RWPE2 (cell line): ENCODE measurements around the gene DEPDC5.
"Not testable (repeated sequence)": the region's sequence is repeated elsewhere in the genome, so short reads cannot be mapped to it uniquely, and the experiment has no call there.

ENCODE experiments used
- ATAC-seq: fragments of 200-7000 bp; cut with Tn5 transposase; 3 replicates; pipeline ENCODE4 v1.9.1; 2021; ENCODE audit warnings: low read depth
- DNase-seq: peaks from one replicate; pipeline ENCODE4 v3.0.0-alpha.2; 2020; ENCODE audit warnings: low spot score
- H3K27ac ChIP-seq: fragments of 450-650 bp; 2 replicates; pipeline ENCODE4 v1.5.1; 2017; ENCODE audit warnings: mild to moderate bottlenecking; ENCODE audit not compliant: poor library complexity, severe bottlenecking
- H3K27me3 ChIP-seq: fragments of 250-450 bp; sonication (Bioruptor Pico); 2 replicates; pipeline ENCODE4 v1.5.1; 2021; ENCODE audit warnings: mild to moderate bottlenecking, moderate library complexity; ENCODE audit not compliant: insufficient read depth, poor library complexity, severe bottlenecking
- H3K36me3 ChIP-seq: fragments of 250-450 bp; sonication (Bioruptor Pico); 2 replicates; pipeline ENCODE4 v1.5.1; 2020; ENCODE audit warnings: low read depth, mild to moderate bottlenecking, moderate library complexity
- H3K4me1 ChIP-seq: fragments of 250-450 bp; sonication (Bioruptor Pico); 2 replicates; pipeline ENCODE4 v1.5.1; 2021; ENCODE audit warnings: mild to moderate bottlenecking, moderate library complexity; ENCODE audit not compliant: insufficient read depth, poor library complexity, severe bottlenecking
- H3K4me3 ChIP-seq: fragments of 250-450 bp; sonication (Bioruptor Pico); 2 replicates; pipeline ENCODE4 v1.5.1; 2021; ENCODE audit warnings: mild to moderate bottlenecking, moderate library complexity; ENCODE audit not compliant: severe bottlenecking
- H3K9me3 ChIP-seq: fragments of 250-450 bp; sonication (Bioruptor Pico); 2 replicates; pipeline ENCODE4 v1.5.1; 2021; ENCODE audit warnings: mild to moderate bottlenecking, moderate library complexity; ENCODE audit not compliant: severe bottlenecking
- CTCF ChIP-seq: fragments of 450-650 bp; IDR thresholded peaks from one replicate; pipeline ENCODE4 v1.5.1; 2017; ENCODE audit warnings: mild to moderate bottlenecking, moderate library complexity; ENCODE audit not compliant: poor library complexity, severe bottlenecking

Gene DEPDC5

GRCh38 chr22:31814942-31815341 lies 61.1 kb downstream of the DEPDC5 start:
- H3K4me3 ChIP-seq: no peak overlapping the region
- peaks cover 32% of the 10 kb centered on the region for H3K36me3 ChIP-seq
- DNase-seq: no peak
- no peaks in the 10 kb centered on the region for H3K9me3 ChIP-seq
- no peaks in the 10 kb centered on the region for H3K4me1 ChIP-seq
- no peaks in the 10 kb centered on the region for H3K27me3 ChIP-seq
- no peak for TF ChIP-seq CTCF
- no peak for ATAC-seq
- no peak overlapping the region for H3K27ac ChIP-seq

GRCh38 chr22:31815383-31815814 lies 61.6 kb downstream of the DEPDC5 start:
- not testable (repeated sequence) for ATAC-seq, H3K4me3 ChIP-seq, H3K9me3 ChIP-seq, DNase-seq, H3K4me1 ChIP-seq, H3K27me3 ChIP-seq, H3K27ac ChIP-seq
- H3K36me3 ChIP-seq: peaks cover 32% of the 10 kb centered on the region

GRCh38 chr22:31816750-31817149 lies 62.9 kb downstream of the DEPDC5 start:
- Histone ChIP-seq H3K4me3 (no peak overlapping the region), H3K4me1 (no peaks in the 10 kb centered on the region), H3K9me3 (no peaks in the 10 kb centered on the region), H3K27ac (no peak overlapping the region), H3K27me3 (no peaks in the 10 kb centered on the region), H3K36me3 (peaks cover 28% of the 10 kb centered on the region)
- ATAC-seq (no peak), DNase-seq (no peak)
- TF ChIP-seq CTCF: no peak

GRCh38 chr22:31818481-31819392 lies 64.9 kb downstream of the DEPDC5 start:
- Histone ChIP-seq H3K4me3 (no peak overlapping the region), H3K36me3 (peaks cover 40% of the 10 kb centered on the region), H3K27ac (no peak overlapping the region), H3K4me1 (no peaks in the 10 kb centered on the region), H3K27me3 (no peaks in the 10 kb centered on the region), H3K9me3 (no peaks in the 10 kb centered on the region)
- ATAC-seq (no peak), DNase-seq (no peak)
- TF ChIP-seq CTCF: no peak

- Histone ChIP-seq H3K27me3 (no peaks in the 10 kb centered on the region), H3K27ac (no peak overlapping the region), H3K36me3 (peaks cover 46% of the 10 kb centered on the region), H3K4me3 (no peak overlapping the region), H3K9me3 (no peaks in the 10 kb centered on the region), H3K4me1 (no peaks in the 10 kb centered on the region)
- ATAC-seq (no peak), DNase-seq (no peak)
- TF ChIP-seq CTCF: no peak
Observed at GRCh38 chr22:31820655-31821054, 66.8 kb downstream of the DEPDC5 start.
